SK-N-SH (cell line): ENCODE measurements around the gene NUS1.

Experiments
- RFX5 ChIP-seq: IDR thresholded peaks from 2 replicates; pipeline ENCODE4 v1.6.1; 2012; ENCODE audit warnings: mild to moderate bottlenecking, improper control_type of control experiment, low read length
- TF ChIP-seq, protein P1 (sequence below): fragments of 150-350 bp; IDR thresholded peaks from 2 replicates; pipeline ENCODE4 v1.6.1; 2017; ENCODE audit warnings: antibody characterized with exemption, low read length, low read depth, borderline replicate concordance
- TF ChIP-seq, protein P2 (sequence below): fragments of 200-600 bp; sonication (generic); IDR thresholded peaks from 2 replicates; pipeline ENCODE4 v1.6.1; 2017; ENCODE audit warnings: antibody characterized with exemption, mild to moderate bottlenecking, moderate library complexity

DNA sequence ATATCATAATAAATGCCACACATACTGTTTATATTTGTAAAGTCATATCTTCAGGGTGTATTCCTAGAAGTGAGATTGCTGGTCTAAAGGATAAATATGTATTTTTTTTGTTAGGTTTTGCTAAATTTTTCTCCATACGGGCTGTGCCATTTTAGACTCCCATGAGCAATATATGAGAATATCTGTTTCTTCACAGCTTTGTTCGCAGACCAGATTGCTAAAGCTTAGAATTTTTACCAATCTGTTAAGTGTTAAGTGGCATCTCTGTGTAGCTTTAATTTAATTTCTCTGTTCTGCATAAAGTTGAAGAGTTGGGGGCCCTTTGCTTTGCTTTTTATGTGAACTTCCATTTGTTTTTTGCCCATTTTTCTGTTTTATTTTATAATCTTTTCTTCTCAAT lies 32.3 kb upstream of the NUS1 start:
- TF ChIP-seq, protein P1, sequence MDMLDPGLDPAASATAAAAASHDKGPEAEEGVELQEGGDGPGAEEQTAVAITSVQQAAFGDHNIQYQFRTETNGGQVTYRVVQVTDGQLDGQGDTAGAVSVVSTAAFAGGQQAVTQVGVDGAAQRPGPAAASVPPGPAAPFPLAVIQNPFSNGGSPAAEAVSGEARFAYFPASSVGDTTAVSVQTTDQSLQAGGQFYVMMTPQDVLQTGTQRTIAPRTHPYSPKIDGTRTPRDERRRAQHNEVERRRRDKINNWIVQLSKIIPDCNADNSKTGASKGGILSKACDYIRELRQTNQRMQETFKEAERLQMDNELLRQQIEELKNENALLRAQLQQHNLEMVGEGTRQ, result no peak
- TF ChIP-seq RFX5, result no peak
- TF ChIP-seq, protein P2, sequence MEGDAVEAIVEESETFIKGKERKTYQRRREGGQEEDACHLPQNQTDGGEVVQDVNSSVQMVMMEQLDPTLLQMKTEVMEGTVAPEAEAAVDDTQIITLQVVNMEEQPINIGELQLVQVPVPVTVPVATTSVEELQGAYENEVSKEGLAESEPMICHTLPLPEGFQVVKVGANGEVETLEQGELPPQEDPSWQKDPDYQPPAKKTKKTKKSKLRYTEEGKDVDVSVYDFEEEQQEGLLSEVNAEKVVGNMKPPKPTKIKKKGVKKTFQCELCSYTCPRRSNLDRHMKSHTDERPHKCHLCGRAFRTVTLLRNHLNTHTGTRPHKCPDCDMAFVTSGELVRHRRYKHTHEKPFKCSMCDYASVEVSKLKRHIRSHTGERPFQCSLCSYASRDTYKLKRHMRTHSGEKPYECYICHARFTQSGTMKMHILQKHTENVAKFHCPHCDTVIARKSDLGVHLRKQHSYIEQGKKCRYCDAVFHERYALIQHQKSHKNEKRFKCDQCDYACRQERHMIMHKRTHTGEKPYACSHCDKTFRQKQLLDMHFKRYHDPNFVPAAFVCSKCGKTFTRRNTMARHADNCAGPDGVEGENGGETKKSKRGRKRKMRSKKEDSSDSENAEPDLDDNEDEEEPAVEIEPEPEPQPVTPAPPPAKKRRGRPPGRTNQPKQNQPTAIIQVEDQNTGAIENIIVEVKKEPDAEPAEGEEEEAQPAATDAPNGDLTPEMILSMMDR, result no peak
